Measurements from ENCODE around the gene NEB.
"Not testable (repeated sequence)": the region's sequence is repeated elsewhere in the genome, so short reads cannot be mapped to it uniquely, and the experiment has no call there.

NEB gene

GRCh38 chr2:151688719-151689118 lies 45.6 kb downstream of the NEB start:
- no peak for DNase-seq

GRCh38 chr2:151682459-151683003 lies 51.7 kb downstream of the NEB start:
- no peak for DNase-seq

- no peak for DNase-seq
Measured at GRCh38 chr2:151681051-151681450, 53.2 kb downstream of the NEB start.

GRCh38 chr2:151679994-151680393 lies 54.3 kb downstream of the NEB start:
- no peak for DNase-seq

GRCh38 chr2:151678849-151679248 lies 55.4 kb downstream of the NEB start:
- DNase-seq: no peak

- no peak for DNase-seq
Measured at GRCh38 chr2:151673016-151673415, 61.3 kb downstream of the NEB start.

GRCh38 chr2:151672277-151672676 lies 62.0 kb downstream of the NEB start:
- DNase-seq: no peak

GRCh38 chr2:151670846-151671597 lies 63.3 kb downstream of the NEB start:
- no peak for DNase-seq

GRCh38 chr2:151670346-151670745 lies 63.9 kb downstream of the NEB start:
- no peak for DNase-seq

GRCh38 chr2:151669585-151670081 lies 64.6 kb downstream of the NEB start:
- no peak for DNase-seq

- no peak for DNase-seq
Measured at GRCh38 chr2:151668737-151669136, 65.5 kb downstream of the NEB start.

GRCh38 chr2:151665959-151666358 lies 68.3 kb downstream of the NEB start:
- DNase-seq: no peak

- no peak for DNase-seq
Measured at GRCh38 chr2:151664520-151664919, 69.8 kb downstream of the NEB start.

GRCh38 chr2:151661625-151662024 lies 72.7 kb downstream of the NEB start:
- DNase-seq: no peak

GRCh38 chr2:151658081-151658480 lies 76.2 kb downstream of the NEB start:
- no peak for DNase-seq

GRCh38 chr2:151657667-151658076 lies 76.6 kb downstream of the NEB start:
- no peak for DNase-seq

GRCh38 chr2:151655663-151656398 lies 78.4 kb downstream of the NEB start:
- DNase-seq: no peak

- no peak for DNase-seq
Measured at GRCh38 chr2:151654891-151655290, 79.4 kb downstream of the NEB start.

GRCh38 chr2:151654085-151654484 lies 80.2 kb downstream of the NEB start:
- DNase-seq: no peak

GRCh38 chr2:151651274-151651673 lies 83.0 kb downstream of the NEB start:
- no peak for DNase-seq

GRCh38 chr2:151650456-151650855 lies 83.8 kb downstream of the NEB start:
- DNase-seq: no peak

- no peak for DNase-seq
Measured at GRCh38 chr2:151649966-151650365, 84.3 kb downstream of the NEB start.

- DNase-seq: no peak
Measured at GRCh38 chr2:151649400-151649799, 84.9 kb downstream of the NEB start.

GRCh38 chr2:151646512-151646911 lies 87.8 kb downstream of the NEB start:
- not testable (repeated sequence) for DNase-seq

Data from NCI-H510A (cell line).